ENCODE results near the gene ZNF652. TPM values are rescaled to one million over a fixed set of nuclear protein-coding genes. Genes with fewer than 3 reads are reported as not detected.
A peak's percentile ranks its signal among the peaks of the same experiment; 100 is the strongest.

ZNF652 gene
- total RNA-seq, 4 donors from 2014 or later: 56.0 to 124 (median 92.2) TPM

DNA sequence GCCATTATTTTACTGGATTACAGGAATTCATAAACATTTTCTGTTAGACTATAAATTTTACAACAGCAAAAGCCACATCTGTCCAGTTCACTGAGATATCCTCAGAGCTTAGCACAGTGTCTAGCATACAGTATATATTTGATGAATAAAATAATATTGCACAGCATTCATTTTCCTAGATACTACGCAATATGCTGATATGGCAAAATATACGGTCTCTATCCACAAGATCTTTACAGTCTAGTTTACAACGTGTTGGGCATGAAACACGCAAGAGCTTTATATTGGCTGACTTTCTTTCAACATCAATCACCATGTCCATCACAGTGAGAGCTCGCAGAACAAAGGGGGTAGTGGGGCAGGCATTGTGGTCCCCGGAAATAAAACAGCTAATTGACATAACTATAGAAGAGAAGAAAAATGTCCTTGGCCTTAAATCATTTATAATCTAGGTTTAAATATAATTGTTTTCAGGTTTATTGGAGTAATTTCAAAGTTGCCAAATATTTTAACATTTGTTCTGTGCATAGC, 43.5 kb downstream of the ZNF652 start:
- H3K9me3 ChIP-seq: no peaks in the 10 kb centered on the region
- 79 to 85% methylated on average over 6 of the region's 6 CpGs for WGBS, 2 donors (ENCODE audit: low coverage in 1 of 2)
- peaks cover 0 to 30% (median 4%) of the 10 kb centered on the region in 3 donors for H3K4me1 ChIP-seq
- H3K4me3 ChIP-seq: no peak overlapping the region
- peaks cover 0 to 14% of the 10 kb centered on the region in 2 donors for H3K36me3 ChIP-seq
- no peak overlapping the region for H3K27ac ChIP-seq
- no peak for ATAC-seq
- no peaks in the 10 kb centered on the region for H3K27me3 ChIP-seq
- TF ChIP-seq POLR2AphosphoS5 (IDR thresholded peaks at IDR 0.05): no peak
- TF ChIP-seq, protein P1, sequence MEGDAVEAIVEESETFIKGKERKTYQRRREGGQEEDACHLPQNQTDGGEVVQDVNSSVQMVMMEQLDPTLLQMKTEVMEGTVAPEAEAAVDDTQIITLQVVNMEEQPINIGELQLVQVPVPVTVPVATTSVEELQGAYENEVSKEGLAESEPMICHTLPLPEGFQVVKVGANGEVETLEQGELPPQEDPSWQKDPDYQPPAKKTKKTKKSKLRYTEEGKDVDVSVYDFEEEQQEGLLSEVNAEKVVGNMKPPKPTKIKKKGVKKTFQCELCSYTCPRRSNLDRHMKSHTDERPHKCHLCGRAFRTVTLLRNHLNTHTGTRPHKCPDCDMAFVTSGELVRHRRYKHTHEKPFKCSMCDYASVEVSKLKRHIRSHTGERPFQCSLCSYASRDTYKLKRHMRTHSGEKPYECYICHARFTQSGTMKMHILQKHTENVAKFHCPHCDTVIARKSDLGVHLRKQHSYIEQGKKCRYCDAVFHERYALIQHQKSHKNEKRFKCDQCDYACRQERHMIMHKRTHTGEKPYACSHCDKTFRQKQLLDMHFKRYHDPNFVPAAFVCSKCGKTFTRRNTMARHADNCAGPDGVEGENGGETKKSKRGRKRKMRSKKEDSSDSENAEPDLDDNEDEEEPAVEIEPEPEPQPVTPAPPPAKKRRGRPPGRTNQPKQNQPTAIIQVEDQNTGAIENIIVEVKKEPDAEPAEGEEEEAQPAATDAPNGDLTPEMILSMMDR (IDR thresholded peaks at IDR 0.05): no peak
- TF ChIP-seq EP300 (IDR thresholded peaks at IDR 0.05): no peak
- no peak for TF ChIP-seq POLR2A (IDR thresholded peaks at IDR 0.05)

DNA sequence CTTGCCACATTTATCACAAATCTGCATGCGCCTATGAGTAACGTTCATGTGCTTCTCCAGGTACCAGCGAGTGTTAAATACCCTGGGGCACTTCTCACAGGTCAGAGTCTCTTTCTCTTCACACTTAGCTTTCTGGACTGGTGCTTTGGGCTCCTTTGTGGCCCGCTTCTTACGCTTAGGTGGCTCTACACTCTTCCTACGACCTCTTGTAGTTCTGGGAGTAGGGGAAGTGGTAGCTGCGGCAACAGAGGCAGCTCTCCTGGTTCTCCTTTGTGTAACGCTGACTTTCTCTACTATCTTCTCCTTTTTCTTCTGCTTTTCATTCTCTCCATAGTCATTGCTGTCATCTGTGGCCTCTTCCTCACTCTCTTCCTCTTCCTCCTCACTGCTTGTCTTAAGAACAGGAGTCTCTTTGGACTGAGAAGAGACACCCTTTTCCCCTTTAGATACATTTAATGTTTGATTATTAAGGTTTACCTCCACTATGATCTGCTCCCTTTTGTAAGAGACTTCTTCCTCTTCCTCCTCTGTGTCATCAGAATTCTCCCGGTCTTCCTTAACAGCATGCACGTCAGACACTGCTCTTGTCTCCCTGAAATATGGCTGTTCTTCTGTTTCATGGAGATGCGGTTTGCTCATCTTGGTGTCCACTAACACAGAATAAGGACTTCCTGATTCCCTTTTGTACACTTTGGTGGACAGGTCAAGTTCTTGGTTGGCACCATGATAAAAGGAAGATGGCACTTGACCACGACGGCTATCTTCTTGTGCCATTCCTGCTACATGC, 45.0 kb downstream of the ZNF652 start:
- no peaks in the 10 kb centered on the region for H3K27me3 ChIP-seq
- no peak overlapping the region for H3K4me3 ChIP-seq
- no peak for ATAC-seq
- peak overlapping the region in 2 of 4 donors; percentile 24 to 35 for H3K27ac ChIP-seq
- peaks cover 0 to 24% of the 10 kb centered on the region in 2 donors for H3K36me3 ChIP-seq
- 85 to 87% methylated on average over 10 to 13 of the region's 13 CpGs for WGBS, 2 donors (ENCODE audit: low coverage in 1 of 2)
- peaks cover 0 to 30% (median 4%) of the 10 kb centered on the region in 3 donors for H3K4me1 ChIP-seq
- no peaks in the 10 kb centered on the region for H3K9me3 ChIP-seq
- TF ChIP-seq POLR2AphosphoS5 (IDR thresholded peaks at IDR 0.05) (no peak), EP300 (IDR thresholded peaks at IDR 0.05) (no peak), POLR2A (IDR thresholded peaks at IDR 0.05) (no peak)
- TF ChIP-seq, protein P1 (IDR thresholded peaks at IDR 0.05): no peak

DNA sequence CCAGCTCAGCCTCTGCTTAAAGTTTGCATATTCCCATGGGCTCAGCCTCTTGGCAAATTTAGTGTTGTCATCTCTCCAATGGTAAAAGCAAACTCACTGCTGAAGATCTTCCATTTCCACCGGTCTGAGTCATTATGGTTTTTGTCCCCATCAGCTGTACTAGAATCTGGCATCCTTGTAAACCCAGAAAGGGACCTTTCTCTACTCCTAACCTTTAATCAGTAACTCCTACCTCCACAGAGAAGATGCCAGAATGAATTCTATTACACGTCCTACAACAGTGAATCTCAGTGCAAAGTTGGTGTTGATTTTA, 45.8 kb downstream of the ZNF652 start:
- Histone ChIP-seq H3K9me3 (no peaks in the 10 kb centered on the region), H3K4me3 (no peak overlapping the region), H3K4me1 (peaks cover 0 to 25% (median 4%) of the 10 kb centered on the region in 3 donors), H3K36me3 (peaks cover 0 to 33% of the 10 kb centered on the region in 2 donors), H3K27ac (peak overlapping the region in 3 of 4 donors; percentile 24 to 35 (median 25)), H3K27me3 (no peaks in the 10 kb centered on the region)
- WGBS, 2 donors (ENCODE audit: low coverage in 1 of 2): 29 to 33% methylated on average over 1 to 2 of the region's 2 CpGs
- TF ChIP-seq EP300 (IDR thresholded peaks at IDR 0.05) (no peak), POLR2A (IDR thresholded peaks at IDR 0.05) (no peak), POLR2AphosphoS5 (IDR thresholded peaks at IDR 0.05) (no peak)
- TF ChIP-seq, protein P1 (IDR thresholded peaks at IDR 0.05): no peak
- ATAC-seq: no peak

DNA sequence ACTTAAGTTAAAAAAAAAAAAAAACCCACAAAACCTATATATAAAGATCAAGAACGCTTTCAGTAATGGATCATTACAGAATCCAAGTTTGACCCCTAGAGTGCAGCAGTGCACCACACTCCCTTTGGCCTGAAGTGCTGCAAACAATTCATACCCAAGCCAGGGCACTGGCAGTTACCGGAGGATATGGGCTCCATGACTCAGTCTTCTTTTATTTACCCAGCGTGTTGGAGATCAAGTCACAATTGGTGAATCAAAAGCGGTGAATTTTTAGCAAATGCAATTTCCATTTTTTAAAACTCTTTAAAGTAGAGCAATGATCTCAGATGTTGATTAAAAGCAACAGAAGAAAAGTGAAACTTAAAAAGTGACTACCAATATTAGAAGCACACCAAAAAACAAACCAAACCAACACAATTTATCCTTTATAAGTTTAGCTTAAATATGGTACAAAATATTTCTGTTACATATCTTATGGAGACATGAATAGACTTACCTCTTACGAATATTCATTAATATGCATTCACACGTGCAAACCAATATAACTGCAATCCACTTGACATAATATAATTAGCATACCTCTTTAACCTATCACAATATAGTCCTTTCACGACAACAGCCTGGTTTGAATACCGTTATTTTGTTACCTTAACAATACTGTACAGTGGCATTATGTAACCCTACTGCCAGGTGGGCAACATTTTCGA, 46.3 kb downstream of the ZNF652 start:
- Histone ChIP-seq H3K27ac (peak overlapping the region in 3 of 4 donors; percentile 24 to 35 (median 25)), H3K4me3 (no peak overlapping the region), H3K4me1 (peaks cover 0 to 20% (median 4%) of the 10 kb centered on the region in 3 donors), H3K27me3 (no peaks in the 10 kb centered on the region), H3K9me3 (no peaks in the 10 kb centered on the region), H3K36me3 (peaks cover 0 to 38% of the 10 kb centered on the region in 2 donors)
- TF ChIP-seq POLR2AphosphoS5 (IDR thresholded peaks at IDR 0.05): peak; percentile 30
- TF ChIP-seq, protein P1 (IDR thresholded peaks at IDR 0.05): peak; percentile 72 to 83 (median 76)
- TF ChIP-seq POLR2A (IDR thresholded peaks at IDR 0.05): no peak
- no peak for TF ChIP-seq EP300 (IDR thresholded peaks at IDR 0.05)
- WGBS, 2 donors (ENCODE audit: low coverage in 1 of 2): 31 to 49% methylated on average over 8 to 9 of the region's 9 CpGs
- ATAC-seq: peak; percentile 93
